Gastrocnemius medialis (tissue), 4 donors: ENCODE measurements around the gene SLC36A3.

Experiments used
- CTCF ChIP-seq, 5 experiments: fragments of 450-650 bp in 3 of 5; fragments of 200-600 bp in 2 of 5; sonication (generic) in 2 of 5; IDR thresholded peaks in 4 of 5; conservative IDR thresholded peaks in 1 of 5; 1 replicate in 4 of 5; 2 replicates in 1 of 5; pipeline ENCODE4 v1.5.1; 2016 to 2019; ENCODE audit warnings: antibody characterized with exemption in 5 of 5, mild to moderate bottlenecking in 3 of 5, moderate library complexity in 3 of 5
- POLR2A ChIP-seq, 2 donors: fragments of 450-650 bp; IDR thresholded peaks; one replicate each; pipeline ENCODE4 v1.6.1; 2017; ENCODE audit warnings: antibody characterized with exemption in 2 of 2, mild to moderate bottlenecking in 2 of 2, moderate library complexity in 2 of 2

GRCh38 chr5:151285683-151286082 lies 17.9 kb downstream of the SLC36A3 start:
- no peak for TF ChIP-seq CTCF (IDR thresholded peaks at IDR 0.05 in 4 of 5, conservative IDR thresholded peaks at IDR 0.05 in 1 of 5)
- no peak for TF ChIP-seq POLR2A (IDR thresholded peaks at IDR 0.05)
